ENCODE measurements around the gene EFR3B. TPM values are rescaled to one million over a fixed set of nuclear protein-coding genes. Genes with fewer than 3 reads are reported as not detected.

EFR3B gene
- total RNA-seq, 1 donor from 2014 or later: 11.3 TPM

DNA sequence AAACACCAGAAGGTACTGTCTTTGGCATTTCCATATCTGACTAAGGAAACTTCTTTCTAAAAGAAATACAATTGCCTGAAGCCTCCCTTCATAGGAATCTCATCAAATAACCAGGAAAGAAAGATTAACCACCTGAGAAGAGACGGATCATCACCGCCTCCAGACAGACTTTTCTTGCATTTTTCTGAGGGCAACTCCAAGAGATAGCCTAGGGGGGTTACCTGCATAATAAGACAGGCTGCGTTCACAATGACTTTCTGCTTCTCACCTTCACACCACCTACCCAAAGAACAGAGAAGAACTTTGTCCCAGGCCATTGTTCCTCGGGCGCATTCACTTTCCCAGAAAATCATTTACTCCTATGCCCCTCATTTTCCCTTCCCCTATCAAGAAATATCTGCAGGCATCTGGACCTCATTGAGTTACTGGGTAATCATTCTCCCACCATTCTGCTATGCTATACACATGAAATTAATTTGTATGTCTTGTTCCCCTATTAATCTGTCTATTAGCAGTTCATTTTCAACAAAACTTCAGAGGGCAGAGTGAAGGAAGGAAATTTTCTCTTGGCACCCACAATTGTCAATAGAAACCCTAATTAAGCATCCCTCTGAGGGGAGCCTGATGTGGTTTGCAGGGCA, 134.8 kb downstream of the EFR3B start:
- TF ChIP-seq, protein P1, sequence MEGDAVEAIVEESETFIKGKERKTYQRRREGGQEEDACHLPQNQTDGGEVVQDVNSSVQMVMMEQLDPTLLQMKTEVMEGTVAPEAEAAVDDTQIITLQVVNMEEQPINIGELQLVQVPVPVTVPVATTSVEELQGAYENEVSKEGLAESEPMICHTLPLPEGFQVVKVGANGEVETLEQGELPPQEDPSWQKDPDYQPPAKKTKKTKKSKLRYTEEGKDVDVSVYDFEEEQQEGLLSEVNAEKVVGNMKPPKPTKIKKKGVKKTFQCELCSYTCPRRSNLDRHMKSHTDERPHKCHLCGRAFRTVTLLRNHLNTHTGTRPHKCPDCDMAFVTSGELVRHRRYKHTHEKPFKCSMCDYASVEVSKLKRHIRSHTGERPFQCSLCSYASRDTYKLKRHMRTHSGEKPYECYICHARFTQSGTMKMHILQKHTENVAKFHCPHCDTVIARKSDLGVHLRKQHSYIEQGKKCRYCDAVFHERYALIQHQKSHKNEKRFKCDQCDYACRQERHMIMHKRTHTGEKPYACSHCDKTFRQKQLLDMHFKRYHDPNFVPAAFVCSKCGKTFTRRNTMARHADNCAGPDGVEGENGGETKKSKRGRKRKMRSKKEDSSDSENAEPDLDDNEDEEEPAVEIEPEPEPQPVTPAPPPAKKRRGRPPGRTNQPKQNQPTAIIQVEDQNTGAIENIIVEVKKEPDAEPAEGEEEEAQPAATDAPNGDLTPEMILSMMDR (IDR thresholded peaks at IDR 0.05; ENCODE audit: unreplicated experiment): no peak
- no peaks in the 10 kb centered on the region for H3K4me1 Mint-ChIP-seq (ENCODE audit: unreplicated experiment)
- peaks cover 8% of the 10 kb centered on the region for H3K27me3 Mint-ChIP-seq (ENCODE audit: unreplicated experiment)
- H3K9me3 Mint-ChIP-seq (ENCODE audit: unreplicated experiment): no peaks in the 10 kb centered on the region
- no peak overlapping the region for H3K4me3 Mint-ChIP-seq (ENCODE audit: unreplicated experiment)
- H3K27ac Mint-ChIP-seq (ENCODE audit: unreplicated experiment): no peak overlapping the region
- no peak for DNase-seq (ENCODE audit: low spot score)
- H3K36me3 Mint-ChIP-seq (ENCODE audit: low read depth, unreplicated experiment): no peaks in the 10 kb centered on the region

DNA sequence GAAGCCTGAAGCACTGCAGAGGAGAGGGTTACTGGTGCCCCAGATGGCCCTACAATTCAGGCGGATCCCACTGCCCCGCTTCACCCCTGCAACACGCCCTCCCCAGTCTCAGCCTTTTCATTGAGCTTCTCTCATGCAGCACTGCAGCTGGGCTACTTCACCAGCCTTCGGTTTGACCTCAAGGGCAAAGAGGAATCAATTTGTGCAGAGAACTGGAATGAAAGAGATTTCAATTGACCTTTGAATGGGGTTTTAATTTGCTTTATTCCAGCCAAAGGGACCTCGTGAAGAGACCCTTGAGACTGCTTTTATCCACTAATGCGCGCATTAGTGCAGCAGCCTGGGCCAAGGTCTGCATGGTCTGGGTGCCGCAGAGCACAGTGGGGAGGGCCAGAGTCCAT, 135.3 kb downstream of the EFR3B start:
- no peak for DNase-seq (ENCODE audit: low spot score)
- TF ChIP-seq, protein P1 (IDR thresholded peaks at IDR 0.05; ENCODE audit: unreplicated experiment): no peak
- Mint-ChIP-seq H3K4me1 (ENCODE audit: unreplicated experiment) (no peaks in the 10 kb centered on the region), H3K27ac (ENCODE audit: unreplicated experiment) (no peak overlapping the region), H3K9me3 (ENCODE audit: unreplicated experiment) (no peaks in the 10 kb centered on the region), H3K4me3 (ENCODE audit: unreplicated experiment) (no peak overlapping the region), H3K36me3 (ENCODE audit: low read depth, unreplicated experiment) (no peaks in the 10 kb centered on the region), H3K27me3 (ENCODE audit: unreplicated experiment) (peaks cover 8% of the 10 kb centered on the region)

DNA sequence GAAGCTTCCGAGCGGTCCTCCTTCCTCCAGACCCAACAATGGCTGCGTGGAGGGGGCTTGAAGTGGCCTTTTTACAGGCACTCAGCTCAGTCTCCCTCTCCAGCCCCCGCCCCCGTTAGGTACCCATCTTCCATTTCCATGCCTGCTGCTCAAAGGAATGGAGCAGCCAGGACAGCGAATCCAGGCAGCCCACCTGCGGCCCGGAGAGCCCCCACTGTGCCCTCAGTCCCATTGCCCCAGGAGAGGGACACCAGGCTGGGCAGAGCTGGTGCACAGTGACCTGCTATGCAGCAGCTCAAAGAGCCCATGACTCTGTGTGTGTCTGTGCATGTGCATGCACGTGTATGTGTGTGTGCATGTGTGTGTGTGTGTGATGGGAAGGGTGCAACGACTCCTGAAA, 137.1 kb downstream of the EFR3B start:
- TF ChIP-seq, protein P1 (IDR thresholded peaks at IDR 0.05; ENCODE audit: unreplicated experiment): no peak
- H3K4me1 Mint-ChIP-seq (ENCODE audit: unreplicated experiment): no peaks in the 10 kb centered on the region
- H3K9me3 Mint-ChIP-seq (ENCODE audit: unreplicated experiment): no peaks in the 10 kb centered on the region
- no peak overlapping the region for H3K27ac Mint-ChIP-seq (ENCODE audit: unreplicated experiment)
- no peaks in the 10 kb centered on the region for H3K36me3 Mint-ChIP-seq (ENCODE audit: low read depth, unreplicated experiment)
- peaks cover 4% of the 10 kb centered on the region for H3K27me3 Mint-ChIP-seq (ENCODE audit: unreplicated experiment)
- DNase-seq (ENCODE audit: low spot score): no peak
- H3K4me3 Mint-ChIP-seq (ENCODE audit: unreplicated experiment): no peak overlapping the region

DNA sequence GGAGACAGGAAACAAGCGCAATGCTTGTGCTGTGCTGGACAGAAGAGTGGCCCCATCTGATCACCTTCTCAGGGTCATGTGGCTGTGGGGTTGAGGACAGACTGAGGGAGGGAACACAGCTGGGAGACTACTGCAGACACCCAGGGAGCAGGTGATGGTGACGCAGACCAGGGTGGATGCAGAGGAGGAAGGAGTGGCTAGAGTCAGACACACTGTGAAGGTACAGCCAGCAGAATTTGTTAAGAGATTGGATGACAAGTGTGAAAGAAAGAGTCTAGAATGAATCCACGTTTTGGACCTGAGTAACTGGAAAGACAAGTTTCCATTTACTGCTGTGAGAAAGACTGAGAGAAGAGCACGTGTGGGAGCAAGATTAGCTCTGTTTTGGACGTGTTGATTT, 142.4 kb downstream of the EFR3B start:
- peaks cover 7% of the 10 kb centered on the region for H3K4me1 Mint-ChIP-seq (ENCODE audit: unreplicated experiment)
- DNase-seq (ENCODE audit: low spot score): no peak
- no peak overlapping the region for H3K4me3 Mint-ChIP-seq (ENCODE audit: unreplicated experiment)
- TF ChIP-seq, protein P1 (IDR thresholded peaks at IDR 0.05; ENCODE audit: unreplicated experiment): no peak
- H3K9me3 Mint-ChIP-seq (ENCODE audit: unreplicated experiment): no peaks in the 10 kb centered on the region
- H3K27me3 Mint-ChIP-seq (ENCODE audit: unreplicated experiment): peaks cover 4% of the 10 kb centered on the region
- H3K27ac Mint-ChIP-seq (ENCODE audit: unreplicated experiment): no peak overlapping the region
- no peaks in the 10 kb centered on the region for H3K36me3 Mint-ChIP-seq (ENCODE audit: low read depth, unreplicated experiment)

DNA sequence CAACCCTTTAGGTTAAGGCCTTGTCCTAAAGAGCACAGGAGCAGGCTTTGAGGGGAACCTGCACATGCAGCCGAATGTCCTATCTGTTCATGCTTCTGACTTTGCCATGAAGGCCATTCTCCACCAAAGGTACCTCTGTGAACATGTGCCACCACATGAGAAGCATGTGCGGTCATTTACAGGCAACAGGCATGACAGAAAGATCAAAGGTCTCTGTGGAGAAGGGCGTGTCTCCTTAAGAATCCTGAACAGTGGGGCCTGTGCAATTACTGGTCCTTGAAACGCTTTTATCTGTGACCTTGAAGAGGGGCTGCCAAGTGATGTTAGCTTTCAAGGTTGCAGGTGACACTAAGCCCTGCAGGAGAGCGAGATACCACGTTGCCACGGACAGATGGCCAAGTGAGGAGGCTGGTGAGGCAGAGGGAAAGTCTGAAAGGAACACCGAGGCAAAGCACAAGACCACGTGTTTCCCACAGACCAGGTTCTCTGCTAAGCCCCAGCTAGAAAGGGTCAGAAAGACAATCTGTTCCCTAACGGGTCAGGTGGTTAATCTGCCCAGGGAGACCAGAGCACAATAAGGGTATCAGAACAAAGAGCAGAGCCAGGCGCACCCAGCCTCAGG, 146.0 kb downstream of the EFR3B start:
- peaks cover 4% of the 10 kb centered on the region for H3K27me3 Mint-ChIP-seq (ENCODE audit: unreplicated experiment)
- no peaks in the 10 kb centered on the region for H3K36me3 Mint-ChIP-seq (ENCODE audit: low read depth, unreplicated experiment)
- H3K9me3 Mint-ChIP-seq (ENCODE audit: unreplicated experiment): no peaks in the 10 kb centered on the region
- H3K27ac Mint-ChIP-seq (ENCODE audit: unreplicated experiment): no peak overlapping the region
- peaks cover 7% of the 10 kb centered on the region for H3K4me1 Mint-ChIP-seq (ENCODE audit: unreplicated experiment)
- no peak for DNase-seq (ENCODE audit: low spot score)
- H3K4me3 Mint-ChIP-seq (ENCODE audit: unreplicated experiment): no peak overlapping the region
- TF ChIP-seq, protein P1 (IDR thresholded peaks at IDR 0.05; ENCODE audit: unreplicated experiment): no peak

Data from endothelial cell (in vitro differentiated cells).